HG03521 (cell line): ENCODE results near the gene SCN1B.
A peak's percentile ranks its signal among the peaks of the same experiment; 100 is the strongest.
"Not testable (repeated sequence)": the region's sequence is repeated elsewhere in the genome, so short reads cannot be mapped to it uniquely, and the experiment has no call there.

ENCODE experiments used
- ATAC-seq: cut with Tn5 transposase; IDR thresholded peaks from one replicate; pipeline ENCODE4 v1.9.1; 2021; ENCODE audit warnings: mild to moderate bottlenecking, moderate library complexity; ENCODE audit not compliant: unreplicated experiment

The SCN1B gene

GRCh38 chr19:35030257-35031071 is at the start of gene SCN1B:
Gene SCN1B (plus strand): TSS chr19:35030470. CDS start chr19:35030821, 351 bp downstream.
- ATAC-seq: no peak

- no peak for ATAC-seq
Observed at GRCh38 chr19:34982275-34982674, 48.0 kb upstream of the SCN1B start.

- no peak for ATAC-seq
Observed at GRCh38 chr19:34983786-34984185, 46.5 kb upstream of the SCN1B start.

GRCh38 chr19:34984287-34984686 is 46.0 kb upstream of the SCN1B start:
- ATAC-seq: no peak

- no peak for ATAC-seq
Observed at GRCh38 chr19:34985249-34986022, 44.8 kb upstream of the SCN1B start.

GRCh38 chr19:34988119-34988518 is 42.2 kb upstream of the SCN1B start:
- no peak for ATAC-seq

GRCh38 chr19:34989298-34989697 is 41.0 kb upstream of the SCN1B start:
- ATAC-seq: no peak

- no peak for ATAC-seq
Observed at GRCh38 chr19:34990578-34991192, 39.6 kb upstream of the SCN1B start.

GRCh38 chr19:34991542-34992333 is 38.5 kb upstream of the SCN1B start:
- ATAC-seq: no peak

- not testable (repeated sequence) for ATAC-seq
Observed at GRCh38 chr19:34992582-34992981, 37.7 kb upstream of the SCN1B start.

- no peak for ATAC-seq
Observed at GRCh38 chr19:34994286-34994642, 36.0 kb upstream of the SCN1B start.

GRCh38 chr19:34994643-34995541 is 35.4 kb upstream of the SCN1B start:
- no peak for ATAC-seq

- no peak for ATAC-seq
Observed at GRCh38 chr19:34995551-34995950, 34.7 kb upstream of the SCN1B start.

GRCh38 chr19:34997071-34997617 is 33.1 kb upstream of the SCN1B start:
- ATAC-seq: no peak

- ATAC-seq: not testable (repeated sequence)
Observed at GRCh38 chr19:34998224-34998623, 32.0 kb upstream of the SCN1B start.

GRCh38 chr19:34998777-34999497 is 31.3 kb upstream of the SCN1B start:
- ATAC-seq: no peak

- ATAC-seq: peak; percentile 47
Observed at GRCh38 chr19:34999498-35000337, 30.6 kb upstream of the SCN1B start, which contains the start of gene GRAMD1A. Gene GRAMD1A (plus strand): TSS chr19:35000323. CDS start chr19:35000479, 156 bp downstream.

GRCh38 chr19:35000338-35000646 is 30.0 kb upstream of the SCN1B start:
- ATAC-seq: no peak
